GM12878 (cell line): Measurements from ENCODE around the gene GRM7. TPM values are rescaled to one million over a fixed set of nuclear protein-coding genes. Genes with fewer than 3 reads are reported as not detected.

ENCODE experiments used
- ATAC-seq: fragments of 200-7000 bp; cut with Tn5 transposase; 3 replicates; pipeline ENCODE4 v1.9.1; 2020; ENCODE audit warnings: mild to moderate bottlenecking, moderate library complexity
- BruUV-seq: library from RNA; stranded (reverse); fragments of 400-500 nt; replicated peaks from 2 replicates; lab custom pipeline; 2021; lab: Mats Ljungman, UMichigan
- CTCF ChIA-PET: fragments of 300-600 bp; sonication (Branson Sonifier 250); formaldehyde crosslinking; extraction: SDS; loops from one replicate; lab custom pipeline; 2021; ENCODE audit warnings: inconsistent platforms; lab: Yijun Ruan, JAX
- POLR2A ChIA-PET: fragments of 350-600 bp; formaldehyde crosslinking; extraction: SDS; loops from one replicate; lab custom pipeline; 2021; ENCODE audit warnings: inconsistent platforms; lab: Charles Lee
- RAD21 ChIA-PET: fragments of 300-600 bp; sonication (Branson Sonifier 250); formaldehyde crosslinking; loops from one replicate; lab custom pipeline; 2023; ENCODE audit warnings: antibody characterized with exemption; ENCODE audit not compliant: unreplicated experiment; lab: Charles Lee
- SMC1A ChIA-PET: fragments of 300-600 bp; sonication (Branson Sonifier 250); formaldehyde crosslinking; loops from one replicate; lab custom pipeline; 2023; ENCODE audit not compliant: unreplicated experiment, uncharacterized antibody; lab: Charles Lee
- DNase-seq: peaks from one replicate; pipeline ENCODE4 v3.0.0-alpha.2; 2011; ENCODE audit warnings: low read depth, low spot score
- FAIRE-seq: peaks from 3 replicates; lab custom pipeline; 2011; peaks lifted over from hg19 to GRCh38; lab: Jason Lieb, UNC
- H2AFZ ChIP-seq: 2 replicates; pipeline ENCODE4 v1.6.0; 2011; ENCODE audit warnings: low read depth, low read length, control low read depth; ENCODE audit not compliant: control insufficient read depth
- H3K27ac ChIP-seq: 2 replicates; pipeline ENCODE4 v1.5.1; 2011; ENCODE audit warnings: control low read depth; ENCODE audit not compliant: control insufficient read depth, insufficient read depth
- H3K27me3 ChIP-seq, 2 experiments: replicated peaks in 1 of 2; 2 replicates each; pipeline versions ENCODE4 v1.6.0 to v1.6.1; 2011; ENCODE audit warnings: low read length in 1 of 2; ENCODE audit not compliant: control insufficient read depth in 2 of 2, insufficient read depth in 2 of 2
- H3K36me3 ChIP-seq, 2 experiments: 2 replicates each; pipeline ENCODE4 v1.5.1; 2011; ENCODE audit warnings: low read length in 1 of 2; ENCODE audit not compliant: control insufficient read depth in 2 of 2, insufficient read depth in 2 of 2
- H3K4me1 ChIP-seq: 2 replicates; pipeline ENCODE4 v1.6.1; 2011; ENCODE audit warnings: mild to moderate bottlenecking, low read length, moderate library complexity, mixed read lengths; ENCODE audit not compliant: control insufficient read depth, insufficient read depth
- H3K4me2 ChIP-seq: 2 replicates; pipeline ENCODE4 v1.6.0; 2011; ENCODE audit warnings: control low read depth; ENCODE audit not compliant: control insufficient read depth, insufficient read depth
- H3K4me3 ChIP-seq: fragments of 200-600 bp; sonication (generic); 2 replicates; pipeline ENCODE4 v1.5.1; 2016
- H3K79me2 ChIP-seq: 2 replicates; pipeline ENCODE4 v1.6.0; 2011; ENCODE audit warnings: low read length; ENCODE audit not compliant: control insufficient read depth, insufficient read depth
- H3K9ac ChIP-seq: 2 replicates; pipeline ENCODE4 v1.8.0; 2011; ENCODE audit warnings: low read length, control low read depth, mixed read lengths; ENCODE audit not compliant: control insufficient read depth, insufficient read depth
- H3K9me3 ChIP-seq: replicated peaks from 3 replicates; pipeline ENCODE4 v1.5.1; 2011; ENCODE audit warnings: mild to moderate bottlenecking, low read length; ENCODE audit not compliant: control insufficient read depth, insufficient read depth
- H4K20me1 ChIP-seq: 2 replicates; pipeline ENCODE4 v1.6.0; 2011; ENCODE audit not compliant: control insufficient read depth, insufficient read depth
- BHLHE40 ChIP-seq, 2 experiments: fragments of 450-650 bp in 1 of 2; IDR thresholded peaks; 2 replicates each; pipeline ENCODE4 v1.6.1; 2011 to 2017; ENCODE audit warnings: low read depth in 2 of 2, borderline replicate concordance in 1 of 2, improper control_type of control experiment in 1 of 2, low read length in 1 of 2, mild to moderate bottlenecking in 1 of 2
- CBX5 ChIP-seq: sonication (generic); IDR thresholded peaks from 2 replicates; pipeline ENCODE4 v1.6.1; 2016; ENCODE audit warnings: low read depth, moderate library complexity, mild to moderate bottlenecking, inconsistent platforms
- FOS ChIP-seq: IDR thresholded peaks from 3 replicates; pipeline ENCODE4 v1.6.1; 2011; ENCODE audit warnings: borderline replicate concordance; ENCODE audit not compliant: insufficient read length; ENCODE audit errors: extremely low read depth
- HDGF ChIP-seq: fragments of 450-650 bp; IDR thresholded peaks from 2 replicates; pipeline ENCODE4 v1.6.1; 2016; ENCODE audit warnings: antibody characterized with exemption
- IKZF1 ChIP-seq: fragments of 450-650 bp; conservative IDR thresholded peaks from 2 replicates; pipeline ENCODE4 v1.6.1; 2017; ENCODE audit warnings: antibody characterized with exemption, mild to moderate bottlenecking
- IRF4 ChIP-seq: IDR thresholded peaks from 2 replicates; pipeline ENCODE4 v1.6.1; 2011; ENCODE audit warnings: low read depth, low read length
- NR2F1 ChIP-seq: fragments of 450-650 bp; conservative IDR thresholded peaks from 2 replicates; pipeline ENCODE4 v1.6.1; 2017; ENCODE audit warnings: mild to moderate bottlenecking
- NRF1 ChIP-seq: conservative IDR thresholded peaks from 2 replicates; pipeline ENCODE4 v1.6.1; 2011; ENCODE audit warnings: mild to moderate bottlenecking, low read depth, low read length, improper control_type of control experiment
- RB1 ChIP-seq: fragments of 450-650 bp; formaldehyde crosslinking; IDR thresholded peaks from 2 replicates; pipeline ENCODE4 v1.6.1; 2017; ENCODE audit warnings: mild to moderate bottlenecking, borderline replicate concordance
- TCF7 ChIP-seq: IDR thresholded peaks from 2 replicates; pipeline ENCODE4 v1.6.1; 2014; ENCODE audit warnings: antibody characterized with exemption, borderline replicate concordance
- YY1 ChIP-seq: IDR thresholded peaks from 2 replicates; pipeline ENCODE4 v1.6.1; 2011; ENCODE audit warnings: low read depth, mild to moderate bottlenecking, low read length
- ZNF274 ChIP-seq: IDR thresholded peaks from one replicate; pipeline ENCODE4 v1.8.0; 2011; ENCODE audit not compliant: insufficient read length, insufficient read depth
- WGBS: methylation state at CpG from one replicate; pipeline ENCODE4 v1.1.6; 2016; ENCODE audit warnings: low lambda C conversion rate; ENCODE audit not compliant: insufficient replicate concordance, insufficient coverage; ENCODE audit errors: missing lambda C conversion rate; 5-methylcytosine and 5-hydroxymethylcytosine counted together
- in situ Hi-C: fragments of 300-500 bp; cut with MboI; formaldehyde crosslinking; loops from 9 replicates; pipeline ENCODE4 v1.14.3; 2018; ENCODE audit warnings: mixed read lengths
- intact Hi-C: fragments of 100-400 bp; cut with micrococcal nuclease; formaldehyde crosslinking; loops from one replicate; pipeline ENCODE4 v1.14.2; 2022; ENCODE audit not compliant: unreplicated experiment
- polyA plus RNA-seq, 11 experiments: library from polyadenylated mRNA; depleted of rRNA in 4 of 11; unstranded in 6 of 11; stranded (reverse) in 5 of 11; fragments of >200 nt; fragmentation: Nextera tagmentation in 4 of 11; fragmentation: Illumina TruSeq in 1 of 11; extraction: Ambion mirVana in 4 of 11; extraction: Trizol in 1 of 11; gene quantifications; 1 replicate in 1 of 11; 2 replicates in 10 of 11; pipeline versions ENCODE4 v1.2.1 to v1.2.3, GENCODE V29; 2011 to 2016; ENCODE audit warnings: inconsistent platforms in 2 of 11, missing spikeins in 2 of 11, low read depth in 1 of 11
- total RNA-seq, 4 experiments: library from RNA; depleted of rRNA in 3 of 4; stranded (reverse); fragments of >200 nt in 3 of 4; fragmentation: Illumina TruSeq in 1 of 4; extraction: Trizol in 1 of 4; gene quantifications; 2 replicates each; pipeline versions ENCODE4 v1.2.1 to v1.2.3, GENCODE V29; 2013 to 2021
- TF ChIP-seq, protein P1 (sequence below): fragments of 450-650 bp; IDR thresholded peaks from 2 replicates; pipeline ENCODE4 v1.6.1; 2017; ENCODE audit warnings: mild to moderate bottlenecking, moderate library complexity
- TF ChIP-seq, protein P2 (sequence below): fragments of 450-650 bp; formaldehyde crosslinking; IDR thresholded peaks from 2 replicates; pipeline ENCODE4 v1.4.0; 2022; ENCODE audit warnings: mild to moderate bottlenecking, moderate library complexity
- TF ChIP-seq, protein P3 (sequence below): fragments of 450-650 bp; conservative IDR thresholded peaks from 2 replicates; pipeline ENCODE4 v1.6.1; 2017; ENCODE audit warnings: mild to moderate bottlenecking, moderate library complexity

Gene GRM7
- total and polyA plus RNA-seq, 10 of the 15 experiments (the other 5 are each of a cell fraction or from before 2014, with no cell fraction given), result not detected

DNA sequence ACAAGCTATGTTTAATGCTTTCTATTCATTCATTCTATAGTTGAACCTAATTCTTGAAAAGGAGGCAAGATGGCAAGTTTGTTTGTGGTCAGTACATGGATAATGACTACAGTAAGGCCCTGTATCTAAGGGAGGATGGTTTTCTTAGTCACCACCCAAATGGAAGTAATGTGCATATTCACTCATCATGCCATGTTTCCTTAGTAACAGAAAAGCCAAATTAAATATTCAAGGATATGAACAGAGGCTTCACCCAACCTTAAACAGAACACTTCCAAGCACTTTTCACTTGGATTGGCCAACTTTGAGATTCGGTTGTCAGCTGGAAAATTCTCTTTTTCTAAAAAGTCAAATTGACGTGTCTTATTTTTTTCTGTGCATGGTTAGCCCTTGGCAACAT, 835.4 kb downstream of the GRM7 start:
- in situ Hi-C loops, result no loop called here
- ATAC-seq (no peak), DNase-seq (no peak), FAIRE-seq (no peak)
- Histone ChIP-seq H3K4me3 (no peak overlapping the region), H3K9ac (no peak overlapping the region), H3K27me3 (no peaks in the 10 kb centered on the region), H4K20me1 (no peaks in the 10 kb centered on the region), H2AFZ (no peak overlapping the region), H3K4me2 (no peak overlapping the region), H3K4me1 (no peaks in the 10 kb centered on the region), H3K27ac (no peak overlapping the region), H3K9me3 (no peaks in the 10 kb centered on the region), H3K79me2 (no peaks in the 10 kb centered on the region), H3K36me3 (no peaks in the 10 kb centered on the region)
- intact Hi-C loops, result no loop called here
- WGBS, result 23% methylated on average over 2 of the region's 2 CpGs
- RAD21 ChIA-PET, result no interaction called here
- CTCF ChIA-PET, result interaction anchor here (0.9 kb wide), 1 partner anchor 11 kb away, joined by 3 read pairs; no protein-coding TSS in a partner anchor
- POLR2A ChIA-PET, result no interaction called here
- no TSS peak for BruUV-seq
- SMC1A ChIA-PET, result interaction anchor here (0.9 kb wide), 1 partner anchor 410 kb away, joined by 3 read pairs; no protein-coding TSS in a partner anchor
- no peak for TF ChIP-seq RB1
- TF ChIP-seq BHLHE40 (IDR thresholded peaks at IDR 0.05; ENCODE audit: borderline replicate concordance in 1 of 2, low read depth in 2 of 2, low read length in 1 of 2), result no peak
- TF ChIP-seq TCF7, result no peak
- TF ChIP-seq FOS, result no peak
- no peak for TF ChIP-seq YY1
- no peak for TF ChIP-seq IKZF1
- TF ChIP-seq, protein P1, sequence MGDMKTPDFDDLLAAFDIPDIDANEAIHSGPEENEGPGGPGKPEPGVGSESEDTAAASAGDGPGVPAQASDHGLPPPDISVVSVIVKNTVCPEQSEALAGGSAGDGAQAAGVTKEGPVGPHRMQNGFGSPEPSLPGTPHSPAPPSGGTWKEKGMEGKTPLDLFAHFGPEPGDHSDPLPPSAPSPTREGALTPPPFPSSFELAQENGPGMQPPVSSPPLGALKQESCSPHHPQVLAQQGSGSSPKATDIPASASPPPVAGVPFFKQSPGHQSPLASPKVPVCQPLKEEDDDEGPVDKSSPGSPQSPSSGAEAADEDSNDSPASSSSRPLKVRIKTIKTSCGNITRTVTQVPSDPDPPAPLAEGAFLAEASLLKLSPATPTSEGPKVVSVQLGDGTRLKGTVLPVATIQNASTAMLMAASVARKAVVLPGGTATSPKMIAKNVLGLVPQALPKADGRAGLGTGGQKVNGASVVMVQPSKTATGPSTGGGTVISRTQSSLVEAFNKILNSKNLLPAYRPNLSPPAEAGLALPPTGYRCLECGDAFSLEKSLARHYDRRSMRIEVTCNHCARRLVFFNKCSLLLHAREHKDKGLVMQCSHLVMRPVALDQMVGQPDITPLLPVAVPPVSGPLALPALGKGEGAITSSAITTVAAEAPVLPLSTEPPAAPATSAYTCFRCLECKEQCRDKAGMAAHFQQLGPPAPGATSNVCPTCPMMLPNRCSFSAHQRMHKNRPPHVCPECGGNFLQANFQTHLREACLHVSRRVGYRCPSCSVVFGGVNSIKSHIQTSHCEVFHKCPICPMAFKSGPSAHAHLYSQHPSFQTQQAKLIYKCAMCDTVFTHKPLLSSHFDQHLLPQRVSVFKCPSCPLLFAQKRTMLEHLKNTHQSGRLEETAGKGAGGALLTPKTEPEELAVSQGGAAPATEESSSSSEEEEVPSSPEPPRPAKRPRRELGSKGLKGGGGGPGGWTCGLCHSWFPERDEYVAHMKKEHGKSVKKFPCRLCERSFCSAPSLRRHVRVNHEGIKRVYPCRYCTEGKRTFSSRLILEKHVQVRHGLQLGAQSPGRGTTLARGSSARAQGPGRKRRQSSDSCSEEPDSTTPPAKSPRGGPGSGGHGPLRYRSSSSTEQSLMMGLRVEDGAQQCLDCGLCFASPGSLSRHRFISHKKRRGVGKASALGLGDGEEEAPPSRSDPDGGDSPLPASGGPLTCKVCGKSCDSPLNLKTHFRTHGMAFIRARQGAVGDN, result no peak
- TF ChIP-seq, protein P2, sequence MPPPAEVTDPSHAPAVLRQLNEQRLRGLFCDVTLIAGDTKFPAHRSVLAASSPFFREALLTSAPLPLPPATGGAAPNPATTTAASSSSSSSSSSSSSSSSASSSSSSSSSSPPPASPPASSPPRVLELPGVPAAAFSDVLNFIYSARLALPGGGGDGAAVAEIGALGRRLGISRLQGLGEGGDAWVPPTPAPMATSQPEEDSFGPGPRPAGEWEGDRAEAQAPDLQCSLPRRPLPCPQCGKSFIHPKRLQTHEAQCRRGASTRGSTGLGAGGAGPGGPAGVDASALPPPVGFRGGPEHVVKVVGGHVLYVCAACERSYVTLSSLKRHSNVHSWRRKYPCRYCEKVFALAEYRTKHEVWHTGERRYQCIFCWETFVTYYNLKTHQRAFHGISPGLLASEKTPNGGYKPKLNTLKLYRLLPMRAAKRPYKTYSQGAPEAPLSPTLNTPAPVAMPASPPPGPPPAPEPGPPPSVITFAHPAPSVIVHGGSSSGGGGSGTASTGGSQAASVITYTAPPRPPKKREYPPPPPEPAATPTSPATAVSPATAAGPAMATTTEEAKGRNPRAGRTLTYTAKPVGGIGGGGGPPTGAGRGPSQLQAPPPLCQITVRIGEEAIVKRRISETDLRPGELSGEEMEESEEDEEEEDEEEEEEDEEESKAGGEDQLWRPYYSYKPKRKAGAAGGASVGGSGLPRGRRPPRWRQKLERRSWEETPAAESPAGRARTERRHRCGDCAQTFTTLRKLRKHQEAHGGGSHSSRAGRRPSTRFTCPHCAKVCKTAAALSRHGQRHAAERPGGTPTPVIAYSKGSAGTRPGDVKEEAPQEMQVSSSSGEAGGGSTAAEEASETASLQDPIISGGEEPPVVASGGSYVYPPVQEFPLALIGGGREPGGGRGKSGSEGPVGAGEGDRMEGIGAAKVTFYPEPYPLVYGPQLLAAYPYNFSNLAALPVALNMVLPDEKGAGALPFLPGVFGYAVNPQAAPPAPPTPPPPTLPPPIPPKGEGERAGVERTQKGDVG (CRISPR knock-in tag), result no peak
- TF ChIP-seq, protein P3, sequence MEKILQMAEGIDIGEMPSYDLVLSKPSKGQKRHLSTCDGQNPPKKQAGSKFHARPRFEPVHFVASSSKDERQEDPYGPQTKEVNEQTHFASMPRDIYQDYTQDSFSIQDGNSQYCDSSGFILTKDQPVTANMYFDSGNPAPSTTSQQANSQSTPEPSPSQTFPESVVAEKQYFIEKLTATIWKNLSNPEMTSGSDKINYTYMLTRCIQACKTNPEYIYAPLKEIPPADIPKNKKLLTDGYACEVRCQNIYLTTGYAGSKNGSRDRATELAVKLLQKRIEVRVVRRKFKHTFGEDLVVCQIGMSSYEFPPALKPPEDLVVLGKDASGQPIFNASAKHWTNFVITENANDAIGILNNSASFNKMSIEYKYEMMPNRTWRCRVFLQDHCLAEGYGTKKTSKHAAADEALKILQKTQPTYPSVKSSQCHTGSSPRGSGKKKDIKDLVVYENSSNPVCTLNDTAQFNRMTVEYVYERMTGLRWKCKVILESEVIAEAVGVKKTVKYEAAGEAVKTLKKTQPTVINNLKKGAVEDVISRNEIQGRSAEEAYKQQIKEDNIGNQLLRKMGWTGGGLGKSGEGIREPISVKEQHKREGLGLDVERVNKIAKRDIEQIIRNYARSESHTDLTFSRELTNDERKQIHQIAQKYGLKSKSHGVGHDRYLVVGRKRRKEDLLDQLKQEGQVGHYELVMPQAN, result no peak
- no peak for TF ChIP-seq CBX5
- TF ChIP-seq ZNF274, result no peak
- no peak for TF ChIP-seq HDGF
- no peak for TF ChIP-seq IRF4
- no peak for TF ChIP-seq NR2F1
- no peak for TF ChIP-seq NRF1
